HL-60/S4 treated with retinoic acid at 250 ng/mL for 4 days and 3 days (cell line): ENCODE results near the gene ADCY1.

ENCODE experiments used
- in situ Hi-C: fragments of 300-500 bp; cut with MboI; formaldehyde crosslinking; loops from 2 replicates; pipeline ENCODE4 v1.7.0; 2022; ENCODE audit warnings: low sequenced_read_pairs

Gene ADCY1

DNA sequence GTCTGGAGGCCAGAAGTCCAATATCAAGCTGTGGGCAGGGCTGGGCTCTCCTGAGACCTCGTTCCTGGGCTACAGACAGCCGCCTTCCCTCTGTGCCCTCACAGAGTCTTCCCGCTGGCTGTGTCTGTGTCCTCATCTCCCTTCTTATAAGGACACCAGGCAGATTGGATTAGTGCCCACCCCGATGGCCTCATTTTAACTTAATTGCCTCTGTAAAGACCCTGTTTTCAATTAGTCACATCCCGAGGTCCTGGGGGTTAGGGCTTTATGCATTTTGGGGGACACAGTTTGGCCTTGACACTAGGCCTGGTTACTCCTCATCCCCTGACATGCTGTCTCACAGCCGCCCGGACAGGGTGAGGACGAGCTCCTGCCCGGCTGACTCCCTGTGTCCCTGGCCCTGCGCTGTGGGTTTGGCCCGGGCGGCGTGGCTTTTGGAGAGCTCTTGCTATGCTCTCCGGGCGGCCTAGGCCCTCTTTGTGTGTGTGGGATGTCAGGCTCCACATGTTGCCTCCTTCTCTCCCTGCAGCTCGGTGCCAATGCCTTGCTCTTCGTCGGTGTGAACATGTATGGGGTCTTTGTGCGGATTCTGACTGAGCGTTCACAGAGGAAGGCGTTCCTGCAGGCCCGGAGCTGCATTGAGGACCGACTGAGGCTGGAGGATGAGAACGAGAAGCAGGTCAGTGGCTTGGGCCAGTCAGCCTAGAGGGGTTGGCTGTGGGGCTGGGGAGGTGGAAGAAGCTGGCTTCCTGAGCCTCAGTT lies 18.2 kb downstream of the ADCY1 start:
- in situ Hi-C loops = no loop called here

DNA sequence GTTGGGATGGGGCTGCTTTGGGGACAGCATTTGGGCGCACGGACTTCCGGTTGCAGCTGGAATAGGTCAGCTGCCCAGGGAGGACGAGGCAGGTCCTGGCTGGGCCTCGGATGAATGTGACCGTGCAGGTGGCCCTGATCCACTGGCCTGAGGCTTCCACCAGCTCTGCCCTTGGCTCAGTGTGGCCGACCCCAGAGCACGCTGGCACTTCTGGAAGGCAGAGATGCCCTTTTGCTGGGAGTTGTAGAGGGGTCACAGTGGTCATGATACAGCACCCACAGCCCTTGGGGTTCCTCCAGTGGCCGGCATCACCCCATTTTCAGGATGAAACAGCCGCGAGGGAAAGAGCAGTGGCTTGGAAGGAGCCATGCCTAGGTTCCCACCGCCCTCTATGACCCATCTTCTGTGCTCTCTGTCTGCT lies 19.0 kb downstream of the ADCY1 start:
- in situ Hi-C loops = no loop called here

DNA sequence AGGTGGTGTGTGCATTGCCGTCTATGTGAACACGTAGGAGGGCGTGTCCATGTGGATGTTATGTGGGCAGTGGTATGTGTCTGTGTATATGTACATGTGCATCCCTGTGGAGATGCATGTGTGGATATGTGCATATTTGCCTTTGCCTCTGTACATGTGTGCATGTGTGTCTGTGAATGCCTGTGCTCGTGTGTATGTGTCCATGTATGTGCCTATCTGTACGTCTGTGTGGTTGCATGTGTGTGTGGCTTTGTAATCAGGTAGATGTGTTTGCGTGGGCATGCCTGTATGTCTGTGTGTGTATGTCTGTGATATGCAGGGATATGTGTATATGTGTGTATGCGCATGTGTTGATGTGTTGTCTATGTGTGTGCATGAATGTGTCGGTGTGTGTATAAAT lies 19.7 kb downstream of the ADCY1 start:
- in situ Hi-C loops = no loop called here

DNA sequence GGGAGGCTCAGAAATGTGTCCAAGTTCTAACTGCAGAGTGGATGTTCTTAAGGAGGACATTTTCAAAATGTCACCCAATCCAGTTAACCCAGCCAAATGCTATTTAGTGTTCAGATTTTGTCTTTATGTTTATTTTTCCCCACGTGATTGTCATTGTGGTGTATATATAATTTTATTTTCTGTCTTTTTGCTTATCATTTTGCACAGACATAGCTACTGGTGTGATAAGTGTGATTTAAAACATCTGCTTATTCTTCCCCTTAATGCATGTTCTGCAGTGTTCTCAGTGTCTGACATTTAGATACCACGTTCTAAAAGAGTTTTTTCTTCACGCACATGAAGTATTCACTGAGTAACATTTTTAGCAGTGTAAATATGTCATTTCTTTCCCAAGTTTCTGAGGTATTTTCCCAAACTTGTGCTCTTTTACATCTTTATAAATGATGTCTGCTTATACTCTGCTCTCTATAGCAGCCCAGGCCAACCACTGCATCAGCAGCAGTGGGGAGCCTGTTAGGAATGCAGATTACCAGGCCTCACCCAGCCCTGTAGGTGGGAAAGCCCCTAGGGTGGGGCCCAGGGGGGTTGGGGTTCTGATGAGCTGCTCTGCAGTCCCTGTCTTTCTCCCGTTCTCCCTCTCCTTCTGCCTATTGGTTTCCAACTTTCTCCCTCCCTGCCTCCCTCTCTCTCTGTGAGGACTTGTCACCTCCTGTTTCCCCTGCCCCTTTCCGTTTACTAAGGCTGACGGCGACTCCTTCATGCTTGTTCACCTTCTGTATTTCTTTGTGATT lies 20.8 kb downstream of the ADCY1 start:
- in situ Hi-C loops = no loop called here

DNA sequence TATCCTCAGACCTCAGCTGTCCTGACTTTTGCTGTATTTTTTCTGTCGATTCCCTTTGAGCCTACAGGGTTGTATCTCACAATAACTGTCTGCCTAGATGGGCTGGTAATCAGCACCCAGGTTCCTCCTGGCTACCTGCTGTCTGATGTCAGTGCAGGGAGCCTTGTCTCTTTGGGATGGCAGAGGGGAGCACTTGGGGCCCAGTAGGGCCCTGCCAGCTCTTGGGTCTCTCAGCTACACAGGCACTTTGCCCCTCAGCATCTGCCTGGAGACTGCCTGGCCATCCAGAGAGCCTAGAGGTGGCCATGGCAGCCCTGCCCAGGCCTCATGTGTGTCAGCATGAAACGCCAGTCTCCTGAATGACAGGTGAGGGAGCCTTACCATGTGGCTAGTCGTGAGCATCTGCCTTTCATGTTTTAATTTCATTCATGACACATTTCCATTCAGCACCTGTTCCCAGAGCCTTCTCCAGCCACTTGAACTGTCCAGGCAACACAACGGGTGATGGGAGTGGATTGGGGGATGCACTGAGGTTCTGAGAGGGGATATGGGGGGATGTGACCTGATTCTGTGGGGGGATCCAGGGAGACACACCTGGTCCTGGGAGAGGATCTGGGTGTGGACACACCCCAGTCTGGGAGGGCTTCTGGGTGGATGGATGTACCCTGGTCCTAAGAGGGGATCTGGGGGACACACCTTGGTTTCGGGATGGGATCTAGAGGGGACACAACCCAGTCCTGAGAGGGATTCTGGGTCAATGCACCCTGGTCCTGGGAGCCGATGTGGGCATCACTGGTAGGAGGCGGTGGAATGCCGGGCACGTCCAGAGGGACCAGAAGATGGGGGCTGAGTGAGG lies 21.9 kb downstream of the ADCY1 start:
- in situ Hi-C loops = no loop called here

DNA sequence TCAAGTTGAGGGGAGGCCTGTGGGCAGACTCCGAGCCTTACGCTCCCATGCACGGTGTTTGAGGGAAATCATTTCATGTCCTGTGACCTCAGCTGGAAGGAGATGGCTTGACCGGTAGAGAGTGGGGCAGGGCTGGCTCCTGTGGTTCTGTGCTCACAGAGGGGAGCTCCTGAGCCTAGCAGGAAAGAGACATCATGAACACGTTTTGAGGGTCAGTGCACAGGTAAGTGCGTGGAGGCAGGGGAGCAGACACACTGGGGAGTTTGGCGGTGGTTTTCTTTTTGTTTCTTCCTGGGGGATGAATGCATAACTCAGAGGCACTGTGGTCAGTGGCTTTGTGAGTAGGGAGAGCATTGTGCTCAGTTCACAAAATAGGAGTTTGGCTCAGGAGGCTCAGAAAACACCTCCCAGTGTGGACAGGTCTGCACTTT lies 22.5 kb downstream of the ADCY1 start:
- in situ Hi-C loops = no loop called here

DNA sequence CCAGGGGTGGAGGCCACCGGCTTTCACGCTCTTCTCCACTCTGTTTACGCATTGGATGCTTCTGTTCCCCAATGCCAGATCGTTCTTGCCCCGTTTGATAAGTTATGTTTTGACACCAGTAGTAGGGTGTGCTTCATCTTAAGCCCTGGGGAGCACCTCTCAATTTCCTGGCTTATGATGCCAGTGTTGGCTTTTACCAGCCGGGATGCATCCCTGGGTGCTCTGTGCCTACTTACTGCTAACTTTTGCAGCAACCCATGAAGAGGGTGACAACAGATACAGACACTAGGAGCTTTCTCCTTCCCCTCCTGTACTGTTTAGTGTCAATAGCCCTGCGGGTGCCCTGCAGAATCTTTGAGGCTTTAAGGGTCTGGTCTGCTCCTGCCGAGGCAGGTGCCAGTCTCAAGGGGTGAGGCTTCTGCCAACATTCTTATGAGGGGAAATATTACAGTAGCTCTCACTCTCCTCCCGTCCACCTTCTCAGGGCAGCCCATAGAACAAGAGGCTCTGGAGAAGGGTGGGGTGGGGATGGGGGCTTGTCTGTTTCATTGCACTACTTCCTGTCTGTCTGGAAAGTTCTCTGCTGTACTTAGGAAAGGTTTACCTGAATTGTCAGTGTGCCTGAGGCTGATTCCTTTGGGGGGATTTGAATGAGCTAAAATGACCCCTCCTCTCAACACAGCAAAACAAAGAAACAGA lies 23.3 kb downstream of the ADCY1 start:
- in situ Hi-C loops = no loop called here

DNA sequence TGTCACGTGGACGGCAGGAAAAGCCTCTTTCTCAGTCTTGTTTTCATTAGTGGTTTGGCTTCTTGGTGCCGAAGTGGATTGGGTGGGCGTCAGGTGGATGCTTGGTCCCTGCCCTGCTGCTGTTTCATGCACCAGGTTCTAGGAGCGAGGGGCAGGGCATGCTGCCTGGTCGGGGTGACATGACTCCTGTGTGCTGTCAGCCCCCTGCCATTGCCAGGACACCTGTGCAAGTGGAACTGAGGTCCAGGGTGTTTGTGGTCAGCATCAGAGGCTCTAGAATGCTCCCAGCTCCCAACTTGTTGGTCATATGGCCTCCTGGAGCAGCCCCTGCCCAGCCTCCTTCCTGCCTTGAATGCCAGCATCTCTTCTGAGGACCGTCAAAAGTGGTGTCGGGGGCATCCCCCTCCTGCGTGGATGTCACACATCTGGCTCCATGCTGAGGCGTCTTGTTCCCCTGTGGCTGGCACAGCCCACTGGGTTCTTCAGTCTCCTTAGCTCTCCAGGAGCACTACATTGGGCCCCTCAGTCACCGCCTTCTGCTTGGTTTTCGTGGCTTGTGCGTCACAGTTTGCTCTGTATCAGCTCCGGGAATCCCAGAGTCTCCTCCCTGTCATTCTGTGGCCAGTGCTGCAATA lies 24.8 kb downstream of the ADCY1 start:
- in situ Hi-C loops = no loop called here

DNA sequence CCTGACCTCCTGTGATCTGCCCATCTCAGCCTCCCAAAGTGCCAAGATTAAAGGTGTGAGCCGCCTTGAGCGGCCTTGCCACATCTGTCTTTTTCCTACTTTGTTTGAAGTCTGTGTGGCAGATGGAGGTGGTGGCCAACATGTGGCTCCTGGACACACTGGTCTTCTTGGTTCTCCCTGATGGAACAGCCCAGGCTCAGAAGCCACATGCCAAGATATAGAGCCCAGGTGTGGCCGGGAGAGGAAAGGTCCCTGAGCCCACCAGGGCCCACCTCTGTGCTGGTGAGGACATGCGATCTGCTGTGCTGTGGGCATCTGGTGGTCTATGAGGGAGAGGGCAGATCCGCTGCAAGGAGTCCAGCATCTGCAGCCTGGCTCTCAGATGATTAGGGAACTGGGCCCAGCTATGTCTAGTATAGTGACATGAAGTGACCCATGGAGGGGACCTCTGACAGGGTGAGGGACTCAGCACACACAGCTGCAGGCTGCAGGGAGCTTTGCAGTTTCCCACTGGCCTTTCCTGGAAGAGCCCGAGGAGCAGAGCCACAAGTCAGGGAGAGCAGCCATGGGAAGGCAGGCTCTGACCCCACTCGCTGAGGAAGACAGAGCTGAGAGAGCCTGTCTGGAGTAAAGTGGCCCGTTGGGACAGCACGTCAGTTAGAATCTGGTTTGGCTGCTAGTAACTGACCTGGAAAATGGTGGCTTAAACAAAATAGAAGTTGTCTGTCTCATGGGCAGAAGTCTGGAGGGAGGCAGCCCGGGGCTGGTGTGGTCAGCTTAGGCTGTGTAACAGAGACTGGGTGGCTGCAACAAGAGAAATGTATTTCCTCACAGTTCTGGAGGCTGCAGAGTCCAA lies 25.9 kb downstream of the ADCY1 start:
- in situ Hi-C loops = no loop called here

DNA sequence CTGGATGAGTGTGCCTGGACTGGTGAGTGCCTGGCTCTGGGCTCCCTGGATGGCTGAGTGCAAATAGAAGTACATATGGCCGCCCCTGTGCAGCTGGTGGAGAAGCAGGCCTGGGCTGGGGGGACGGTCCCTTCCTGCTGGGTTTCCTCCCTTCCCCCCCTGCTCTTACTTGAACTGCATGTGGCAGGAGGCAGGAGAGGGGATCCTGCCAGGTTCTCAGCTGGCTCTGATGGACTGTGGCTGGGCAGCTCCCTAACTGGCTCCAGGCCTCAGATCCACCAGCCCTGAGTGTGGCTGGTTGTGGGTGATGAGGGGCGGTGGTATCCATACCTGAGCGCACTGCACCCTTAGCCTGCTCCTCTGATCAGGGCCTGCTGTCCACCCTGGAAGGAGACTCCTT lies 26.9 kb downstream of the ADCY1 start:
- in situ Hi-C loops = no loop called here

DNA sequence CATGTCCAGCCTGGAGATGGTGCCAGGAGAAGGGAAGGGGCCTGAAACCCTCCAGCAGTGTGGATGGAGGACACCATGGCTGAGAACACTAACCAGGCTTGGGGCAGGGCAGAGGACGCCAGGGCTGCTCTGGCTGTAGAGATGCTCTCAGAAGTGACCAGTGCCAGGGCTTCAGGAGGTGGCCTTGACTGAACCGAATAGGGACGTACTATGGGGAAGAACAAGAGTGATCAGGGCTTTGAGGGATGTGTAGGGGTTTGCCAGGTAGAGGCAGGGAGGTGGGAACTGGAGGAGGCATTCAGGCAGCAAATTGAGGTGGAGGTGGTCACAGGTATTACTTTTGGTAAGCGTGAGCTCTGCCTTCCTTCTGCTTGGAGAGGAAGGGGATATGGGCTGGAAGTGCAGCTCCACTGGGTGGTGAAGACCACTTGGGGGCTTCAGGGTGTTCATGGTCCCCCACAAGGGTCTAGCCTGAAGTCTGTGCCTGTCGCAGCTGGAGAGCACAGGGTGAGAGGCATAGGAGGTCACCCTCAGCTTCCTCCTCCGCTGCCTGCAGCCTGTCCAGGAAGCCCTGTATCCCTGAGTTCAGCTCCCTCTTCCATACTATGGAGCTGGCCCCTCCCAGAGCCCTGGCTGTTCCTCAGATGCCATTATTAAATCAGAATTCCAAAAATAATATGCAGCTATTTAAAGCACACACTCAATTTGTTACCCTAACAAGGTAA lies 27.8 kb downstream of the ADCY1 start:
- in situ Hi-C loops = no loop called here

DNA sequence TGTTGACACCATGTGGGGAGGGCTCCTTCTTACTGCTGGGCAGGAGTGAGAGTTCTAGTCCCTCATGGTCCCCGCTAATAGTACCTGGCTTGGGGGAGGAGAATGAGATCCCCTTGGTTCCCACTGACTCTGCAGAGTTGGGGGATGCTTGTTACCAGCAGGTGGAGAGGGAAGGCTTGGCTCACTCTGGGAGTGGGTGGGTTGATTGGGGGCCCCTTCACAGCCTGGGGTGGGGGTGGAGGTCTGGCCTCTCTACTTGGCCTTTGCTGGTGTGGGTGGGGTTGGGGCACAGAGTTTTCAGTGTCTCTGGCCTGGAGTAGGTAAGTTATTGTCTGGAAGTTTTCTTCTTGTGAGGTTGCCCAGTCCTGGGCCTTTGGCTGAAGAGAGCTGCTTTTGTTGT lies 31.9 kb downstream of the ADCY1 start:
- in situ Hi-C loops = no loop called here

DNA sequence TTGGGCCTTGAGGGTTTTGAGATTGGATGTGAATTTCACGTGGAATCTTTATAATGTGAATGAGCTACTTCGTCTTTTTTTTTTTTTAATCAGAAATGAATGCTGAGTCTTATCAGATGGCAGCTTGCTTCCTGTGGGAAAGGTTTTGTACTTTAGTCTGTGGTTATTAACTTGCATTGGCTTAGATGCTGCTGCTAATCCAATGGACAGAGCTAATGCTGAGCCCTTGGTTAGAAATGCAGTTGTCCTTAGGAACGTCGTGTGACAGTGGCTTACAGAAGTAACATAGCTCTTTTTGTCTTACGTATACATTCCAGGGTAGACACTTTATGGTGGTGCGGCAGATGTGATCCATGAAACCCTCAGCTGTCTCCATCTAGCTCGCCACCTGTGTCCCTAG lies 32.8 kb downstream of the ADCY1 start:
- in situ Hi-C loops = no loop called here

DNA sequence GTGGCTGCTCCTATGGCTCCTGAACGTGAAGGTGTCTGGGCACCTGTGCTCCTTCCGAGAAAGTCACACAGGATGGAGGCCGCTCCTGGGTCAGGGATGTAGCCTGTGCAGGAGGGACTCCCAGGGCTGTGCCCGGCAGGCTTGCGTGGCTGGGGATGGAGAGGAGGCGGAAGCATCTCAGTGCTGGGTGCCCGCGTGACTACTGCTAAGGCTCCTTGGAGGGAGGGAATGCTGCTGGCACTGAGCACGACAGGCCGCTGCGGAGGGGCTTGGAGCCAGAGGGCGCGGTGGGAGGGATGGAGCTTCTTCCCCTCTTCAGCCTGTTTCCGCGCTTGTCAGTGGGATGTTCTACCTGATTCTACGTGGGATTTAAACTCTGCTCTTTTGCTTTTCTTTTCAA lies 35.0 kb downstream of the ADCY1 start:
- in situ Hi-C loops = no loop called here

DNA sequence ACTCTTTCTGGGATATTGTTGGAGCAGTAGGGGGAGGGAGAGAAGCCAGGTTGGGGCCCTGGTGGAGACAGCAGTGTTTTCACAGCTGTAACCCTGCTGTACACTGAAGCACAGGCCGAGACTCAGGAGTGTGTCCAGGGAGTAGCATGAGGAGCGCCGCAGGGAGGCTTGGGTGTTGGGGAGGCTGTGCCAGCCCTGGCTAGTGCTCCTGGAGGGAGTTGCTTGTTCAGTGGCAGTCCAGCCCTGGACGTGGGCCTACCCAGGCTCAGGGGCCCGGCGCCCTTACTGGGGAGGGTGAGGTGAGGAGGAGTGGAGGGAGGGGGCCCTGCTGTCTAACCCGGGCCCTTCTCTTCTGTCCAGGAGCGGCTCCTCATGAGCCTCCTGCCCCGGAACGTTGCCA lies 35.9 kb downstream of the ADCY1 start:
- in situ Hi-C loops = no loop called here

DNA sequence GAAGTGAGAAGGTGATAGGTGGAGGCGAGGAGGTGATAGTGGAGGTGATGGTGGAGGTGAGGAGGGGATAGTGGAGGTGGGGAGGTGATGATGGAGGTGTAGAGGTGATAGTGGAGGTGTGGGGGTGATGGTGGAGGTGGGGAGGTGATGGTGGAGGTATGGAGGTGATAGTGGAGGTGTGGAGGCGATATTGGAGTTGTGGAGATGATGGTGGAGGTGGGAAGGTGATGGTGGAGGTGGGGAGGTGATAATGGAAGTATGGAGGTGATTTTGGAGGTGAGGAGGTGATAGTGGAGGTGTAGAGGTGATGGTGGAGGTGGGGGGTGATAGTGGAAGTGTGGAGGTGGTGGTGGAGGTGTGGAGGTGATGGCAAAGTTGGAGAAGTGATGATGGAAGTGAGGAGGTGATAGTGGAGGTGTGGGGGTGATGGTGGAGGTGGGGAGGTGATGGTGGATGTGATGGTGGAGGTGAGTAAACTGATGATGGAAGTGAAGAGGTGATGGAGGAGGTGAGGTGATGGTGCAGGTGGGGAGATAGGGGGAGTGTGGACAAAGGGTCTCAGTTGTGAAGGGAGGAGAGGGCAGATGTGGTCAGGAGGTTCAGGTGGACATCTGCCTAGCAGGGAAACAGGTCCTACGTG lies 36.6 kb downstream of the ADCY1 start:
- in situ Hi-C loops = no loop called here

DNA sequence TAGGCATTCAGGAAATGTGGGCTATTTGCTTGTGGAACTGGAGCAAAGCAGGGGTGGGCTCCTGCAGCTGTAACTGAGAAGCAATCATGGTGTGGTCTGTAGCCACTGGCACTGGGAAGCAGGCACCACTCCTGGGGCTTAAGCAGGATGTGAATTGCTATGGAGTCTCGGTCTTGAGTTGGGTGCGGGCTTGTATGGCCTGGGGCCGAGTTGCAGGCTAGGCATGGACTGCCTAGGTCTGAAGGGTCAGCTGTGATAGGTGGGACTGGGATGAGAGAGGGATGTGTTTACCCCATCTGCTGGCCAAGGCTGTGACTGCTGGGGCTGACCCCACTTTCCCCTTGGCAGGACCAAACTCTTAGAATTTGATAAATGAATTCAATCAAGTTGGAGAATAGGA lies 43.0 kb downstream of the ADCY1 start:
- in situ Hi-C loops = no loop called here

DNA sequence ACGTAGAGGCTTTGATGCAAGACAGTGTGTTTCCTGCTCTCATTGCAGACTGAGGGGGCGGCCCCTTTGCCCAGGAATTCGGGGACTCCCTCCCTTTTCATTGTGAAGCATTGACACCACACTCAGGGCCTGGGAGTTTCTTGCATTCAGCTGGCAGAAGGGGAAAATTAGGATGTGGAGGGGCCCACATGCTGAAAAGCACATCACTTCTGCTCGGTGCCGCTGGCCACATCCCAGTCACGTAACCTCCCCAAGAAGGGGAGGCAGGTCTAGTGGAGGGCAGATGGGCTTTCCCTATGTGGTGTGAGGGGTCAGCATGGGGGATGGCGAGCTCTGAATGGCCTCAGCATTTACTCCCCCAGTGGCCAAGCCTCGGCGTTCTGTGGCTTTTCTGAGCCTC lies 47.9 kb downstream of the ADCY1 start:
- in situ Hi-C loops = no loop called here
